Measurements from ENCODE around the gene STOML2.
"Not testable (repeated sequence)": the region's sequence is repeated elsewhere in the genome, so short reads cannot be mapped to it uniquely, and the experiment has no call there.

Gene STOML2, protein sequence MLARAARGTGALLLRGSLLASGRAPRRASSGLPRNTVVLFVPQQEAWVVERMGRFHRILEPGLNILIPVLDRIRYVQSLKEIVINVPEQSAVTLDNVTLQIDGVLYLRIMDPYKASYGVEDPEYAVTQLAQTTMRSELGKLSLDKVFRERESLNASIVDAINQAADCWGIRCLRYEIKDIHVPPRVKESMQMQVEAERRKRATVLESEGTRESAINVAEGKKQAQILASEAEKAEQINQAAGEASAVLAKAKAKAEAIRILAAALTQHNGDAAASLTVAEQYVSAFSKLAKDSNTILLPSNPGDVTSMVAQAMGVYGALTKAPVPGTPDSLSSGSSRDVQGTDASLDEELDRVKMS

DNA sequence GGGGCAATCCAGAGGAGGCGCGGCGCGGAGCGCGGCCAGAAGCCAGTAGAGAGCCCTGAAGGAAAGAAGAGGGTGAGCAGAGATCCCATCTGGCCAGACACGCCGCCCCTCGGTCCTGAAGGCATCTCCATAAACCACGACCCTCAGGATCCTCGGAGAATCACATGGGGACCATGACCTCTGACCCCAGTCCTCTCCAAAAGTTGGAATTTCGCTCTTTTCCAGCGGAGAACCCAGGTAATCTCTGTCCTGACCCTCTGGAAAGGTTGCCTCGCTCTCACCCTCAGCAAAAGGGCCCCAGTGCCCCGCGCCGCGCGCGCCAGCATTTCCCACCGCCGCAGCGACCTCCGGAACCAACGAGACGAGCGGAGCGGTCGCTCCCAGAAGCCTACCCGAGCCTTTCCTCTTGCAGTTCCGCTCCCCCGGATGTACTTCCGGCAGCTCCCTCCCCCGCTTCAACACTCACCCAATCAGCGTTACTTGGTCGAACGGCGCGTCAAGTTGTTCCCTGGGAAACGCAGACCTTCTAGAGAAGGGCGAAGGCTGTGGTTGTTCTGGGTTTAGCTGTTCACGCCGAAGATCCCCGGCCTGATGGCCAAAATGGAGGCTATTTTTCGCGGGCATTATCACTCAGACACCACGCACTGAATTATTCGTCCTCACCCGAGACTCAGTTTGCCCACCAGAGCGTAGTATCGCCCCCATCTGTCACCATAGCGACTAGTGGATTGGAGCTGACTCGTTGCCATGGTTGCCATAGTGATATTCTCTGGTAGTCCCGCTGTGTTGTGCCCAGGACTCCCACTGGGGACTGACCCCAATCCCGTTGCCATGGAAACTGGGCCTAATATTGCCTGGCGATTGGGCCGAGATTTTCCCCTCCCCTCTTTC is at the start of gene STOML2:
STOML2 (minus strand) TSS at position 363 of the 891 bp plus-strand sequence; CDS start at position 326, 37 bp downstream.
- in situ Hi-C loops (cut with MboI; ENCODE audit: low sequenced_read_pairs) = loop anchor here (25.0 kb wide), 1 partner anchor 441 kb away; the partner anchor contains the start of genes CCL27 and IL11RA

DNA sequence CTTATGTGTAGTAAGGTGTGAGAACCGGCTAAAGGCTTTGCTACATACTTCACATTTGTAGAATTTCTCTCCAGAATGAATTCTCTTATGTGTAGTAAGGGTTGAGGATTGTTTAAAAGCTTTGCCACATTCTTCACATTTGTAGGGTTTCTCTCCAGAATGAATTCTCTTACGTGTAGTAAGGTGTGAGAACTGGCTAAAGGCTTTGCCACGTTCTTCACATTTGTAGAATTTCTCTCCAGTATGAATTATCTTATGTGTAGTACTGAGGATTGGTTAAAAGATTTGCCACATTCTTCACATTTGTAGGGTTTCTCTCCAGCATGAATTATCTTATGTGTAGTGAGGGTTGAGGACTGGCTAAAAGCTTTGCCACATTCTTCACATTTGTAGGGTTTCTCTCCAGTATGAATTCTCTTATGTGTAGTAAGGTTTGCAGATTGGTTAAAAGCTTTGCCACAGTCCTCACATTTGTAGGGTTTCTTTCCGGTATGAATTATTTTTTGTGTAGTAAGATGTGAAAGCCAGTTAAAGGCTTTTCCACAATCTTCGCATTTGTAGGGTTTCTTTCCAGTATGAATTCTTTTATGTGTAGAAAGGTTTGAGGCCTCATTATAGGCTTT is 45.1 kb upstream of the STOML2 start:
- in situ Hi-C loops (cut with MboI; ENCODE audit: low sequenced_read_pairs) = not testable (repeated sequence)

DNA sequence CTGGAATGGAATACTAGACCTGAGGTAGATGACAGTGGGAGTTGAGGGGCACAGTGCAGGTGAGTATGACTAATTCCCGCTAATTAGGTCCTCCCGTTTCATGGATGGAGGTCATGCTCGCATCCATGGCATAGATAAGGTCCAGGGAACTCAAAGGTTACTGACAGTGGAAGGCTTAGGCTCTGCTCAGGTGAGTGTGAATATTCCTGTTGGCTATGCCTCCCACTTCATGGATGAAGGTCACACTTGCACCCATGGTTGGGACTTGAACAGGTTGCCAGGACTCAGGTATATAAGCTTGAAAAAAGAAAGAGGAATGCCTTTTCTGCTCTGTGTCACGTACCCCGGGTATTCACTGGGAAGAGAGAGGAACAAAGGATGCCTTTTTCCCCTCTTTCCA is 39.1 kb upstream of the STOML2 start:
- in situ Hi-C loops (cut with MboI; ENCODE audit: low sequenced_read_pairs) = no loop called here

DNA sequence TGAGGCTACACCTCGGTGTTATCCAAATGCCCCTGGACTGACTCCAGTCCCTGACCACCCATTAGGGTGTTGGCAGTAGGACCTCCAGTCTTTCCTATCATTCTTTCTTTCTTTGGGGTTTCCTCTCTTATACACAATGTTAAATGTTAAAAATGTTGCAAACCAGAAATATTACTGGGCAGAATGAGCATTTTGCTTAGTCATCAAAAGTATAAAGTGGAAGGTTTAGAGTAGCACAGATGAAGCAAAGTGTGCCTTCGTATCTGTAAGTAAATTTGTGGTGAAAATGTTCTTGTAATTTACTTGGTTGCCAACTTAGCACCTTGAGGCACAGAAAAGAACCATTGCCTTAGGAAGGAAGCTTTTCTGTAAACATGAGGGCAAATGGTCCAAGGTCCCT is 37.2 kb upstream of the STOML2 start:
- in situ Hi-C loops (cut with MboI; ENCODE audit: low sequenced_read_pairs) = no loop called here

DNA sequence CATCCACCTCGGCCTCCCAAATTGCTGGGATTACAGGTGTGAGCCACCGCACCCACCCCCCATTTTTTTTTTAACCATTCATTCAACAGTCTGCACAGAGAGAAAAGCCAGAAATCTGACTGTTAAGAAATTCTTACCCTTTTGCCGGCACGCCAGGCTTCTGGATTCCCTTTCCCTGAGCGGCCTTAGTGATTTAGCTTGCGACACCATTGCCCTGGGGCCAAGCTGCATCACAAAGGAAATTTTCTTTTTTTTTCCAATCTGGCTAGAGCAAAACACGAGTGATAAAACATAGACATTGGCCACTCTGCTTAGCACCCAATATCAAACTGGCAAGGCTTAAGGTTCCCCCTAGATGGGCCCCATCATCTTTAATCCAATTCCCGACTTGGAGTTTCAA is 33.9 kb upstream of the STOML2 start:
- in situ Hi-C loops (cut with MboI; ENCODE audit: low sequenced_read_pairs) = no loop called here

DNA sequence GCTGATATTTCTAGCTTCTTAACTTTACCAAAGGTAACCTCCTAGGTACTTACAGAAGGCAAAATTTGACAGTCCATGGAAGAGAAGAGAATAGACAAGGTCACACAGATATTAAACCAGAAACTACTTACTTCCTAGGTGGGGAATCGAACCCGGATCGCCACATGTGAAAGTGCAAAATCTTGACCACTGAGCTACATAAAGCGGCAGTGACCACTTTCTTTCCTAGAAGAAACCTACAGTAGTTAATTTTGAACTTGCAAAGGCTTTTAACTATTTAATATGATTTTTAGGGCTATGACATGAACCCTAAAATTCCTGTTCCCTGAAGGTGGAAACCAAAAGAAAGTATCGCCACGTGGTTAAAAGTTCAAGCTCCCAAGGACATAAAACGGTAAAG is 33.1 kb upstream of the STOML2 start:
- in situ Hi-C loops (cut with MboI; ENCODE audit: low sequenced_read_pairs) = no loop called here

DNA sequence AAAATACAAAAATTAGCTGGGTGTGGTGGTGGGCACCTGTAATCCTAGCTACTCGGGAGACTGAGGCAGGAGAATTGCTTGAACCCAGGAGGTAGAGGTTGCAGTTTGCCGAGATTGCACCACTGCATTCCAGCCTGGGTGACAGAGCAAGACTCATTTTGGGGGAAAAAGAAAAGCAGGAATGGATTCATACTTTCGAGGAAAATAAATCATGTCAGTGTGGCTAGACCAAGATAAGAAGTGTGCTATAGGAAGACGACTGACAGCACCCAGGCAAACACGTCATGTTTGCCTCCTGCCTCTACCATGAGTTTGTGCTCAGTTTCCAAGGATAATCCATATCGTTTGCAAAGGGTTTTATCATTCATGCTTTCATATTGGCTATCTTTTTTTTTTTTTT is 32.0 kb upstream of the STOML2 start:
- in situ Hi-C loops (cut with MboI; ENCODE audit: low sequenced_read_pairs) = no loop called here

DNA sequence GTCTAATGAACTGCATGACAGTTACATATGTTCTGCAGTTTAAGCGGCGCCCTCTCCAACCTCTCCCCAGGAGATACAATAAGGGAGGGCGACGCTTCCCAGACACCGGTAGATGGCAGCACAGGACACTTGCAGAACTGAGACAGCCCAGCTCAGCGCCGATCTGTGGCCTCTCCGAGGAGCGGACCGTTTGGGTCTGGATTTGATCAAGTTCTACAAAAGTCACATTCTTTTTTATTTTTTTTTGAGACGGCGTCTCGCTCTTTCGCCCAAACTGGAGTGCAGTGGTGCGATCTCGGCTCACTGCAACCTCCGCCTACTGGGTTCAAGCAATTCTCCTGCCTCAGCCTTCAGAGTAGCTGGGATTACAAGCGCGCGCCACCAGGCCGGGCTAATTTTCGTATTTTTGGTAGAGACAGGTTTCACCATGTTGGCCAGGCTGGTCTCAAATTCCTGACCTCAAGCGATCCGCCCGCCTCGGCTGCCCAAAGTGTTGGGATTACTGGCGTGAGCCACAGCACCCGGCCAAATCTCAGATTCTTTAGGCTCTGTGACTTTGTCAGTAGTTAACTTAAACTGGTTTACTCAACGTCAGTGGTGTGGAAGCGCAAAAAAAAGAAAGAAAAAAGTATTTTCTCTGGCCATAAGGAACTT is 14.1 kb upstream of the STOML2 start:
- in situ Hi-C loops (cut with MboI; ENCODE audit: low sequenced_read_pairs) = loop anchor here (25.0 kb wide), 1 partner anchor 455 kb away; the partner anchor contains the start of genes CCL27 and IL11RA

DNA sequence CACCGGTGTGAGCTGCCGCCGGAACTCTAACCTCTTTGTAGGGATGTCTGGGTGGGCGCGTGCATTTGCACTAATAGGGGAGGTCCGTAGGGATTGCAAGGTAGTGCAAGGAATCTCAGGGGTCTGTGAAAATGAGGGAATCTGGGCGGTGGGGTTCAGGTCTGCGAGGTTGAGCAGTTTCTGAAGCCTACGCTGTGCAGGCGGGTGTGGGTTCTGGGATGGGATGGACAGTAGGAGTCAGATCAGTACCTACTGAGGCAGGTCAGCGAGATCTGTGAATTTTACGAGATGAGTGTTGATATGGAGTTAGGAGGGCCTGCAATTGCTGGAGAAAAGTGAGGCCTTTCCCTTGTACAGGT is 13.6 kb upstream of the STOML2 start:
- in situ Hi-C loops (cut with MboI; ENCODE audit: low sequenced_read_pairs) = loop anchor here (25.0 kb wide), 1 partner anchor 454 kb away; the partner anchor contains the start of genes CCL27 and IL11RA

DNA sequence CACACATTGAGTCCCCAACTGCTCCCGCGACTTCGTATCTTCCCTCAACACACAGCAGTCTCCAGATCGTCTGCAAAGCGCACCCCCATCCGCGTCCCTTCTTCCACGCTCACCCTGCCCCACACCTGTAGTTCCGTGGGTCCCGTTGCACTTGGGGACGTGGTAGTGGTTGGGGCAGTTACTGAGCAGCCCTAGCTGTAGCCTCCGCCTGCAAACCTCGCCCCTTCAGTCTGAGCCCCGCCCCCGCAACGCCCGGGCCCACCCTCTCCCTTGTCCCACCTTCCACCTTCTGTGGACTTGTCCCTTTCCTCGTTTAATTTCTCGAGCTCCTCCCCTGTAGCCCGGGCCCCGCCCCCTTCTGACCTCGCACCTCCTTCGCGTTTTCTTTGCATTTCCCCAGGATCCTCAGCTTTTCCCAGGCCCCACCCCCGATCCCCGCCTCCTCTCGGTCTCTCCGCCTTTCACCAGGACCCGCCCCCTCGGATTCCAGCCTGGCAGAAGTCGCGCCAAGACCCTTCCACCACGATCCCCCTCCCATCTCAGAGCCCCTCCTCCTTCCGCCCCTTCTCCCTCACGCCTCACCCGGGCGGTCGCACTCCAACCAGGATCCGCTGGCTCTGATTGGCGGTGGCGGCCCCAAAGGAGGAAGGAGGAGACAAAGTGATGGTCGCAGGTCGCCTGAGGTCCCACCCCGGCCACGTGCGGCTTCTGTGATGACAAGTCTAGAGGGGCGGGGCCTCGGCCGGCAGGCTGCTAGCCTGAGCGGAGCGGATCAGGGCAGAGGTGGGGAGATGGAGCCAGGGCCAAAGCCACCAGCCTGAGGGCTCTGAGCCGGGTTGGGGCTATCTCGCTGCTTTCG is 13.0 kb upstream of the STOML2 start, which contains the start of gene ATOSB:
ATOSB (minus strand) TSS at position 183 of the 859 bp plus-strand sequence. CDS start 7,588 bp downstream, outside the sequence.
- in situ Hi-C loops (cut with MboI; ENCODE audit: low sequenced_read_pairs) = loop anchor here (25.0 kb wide), 1 partner anchor 454 kb away; the partner anchor contains the start of genes CCL27 and IL11RA

DNA sequence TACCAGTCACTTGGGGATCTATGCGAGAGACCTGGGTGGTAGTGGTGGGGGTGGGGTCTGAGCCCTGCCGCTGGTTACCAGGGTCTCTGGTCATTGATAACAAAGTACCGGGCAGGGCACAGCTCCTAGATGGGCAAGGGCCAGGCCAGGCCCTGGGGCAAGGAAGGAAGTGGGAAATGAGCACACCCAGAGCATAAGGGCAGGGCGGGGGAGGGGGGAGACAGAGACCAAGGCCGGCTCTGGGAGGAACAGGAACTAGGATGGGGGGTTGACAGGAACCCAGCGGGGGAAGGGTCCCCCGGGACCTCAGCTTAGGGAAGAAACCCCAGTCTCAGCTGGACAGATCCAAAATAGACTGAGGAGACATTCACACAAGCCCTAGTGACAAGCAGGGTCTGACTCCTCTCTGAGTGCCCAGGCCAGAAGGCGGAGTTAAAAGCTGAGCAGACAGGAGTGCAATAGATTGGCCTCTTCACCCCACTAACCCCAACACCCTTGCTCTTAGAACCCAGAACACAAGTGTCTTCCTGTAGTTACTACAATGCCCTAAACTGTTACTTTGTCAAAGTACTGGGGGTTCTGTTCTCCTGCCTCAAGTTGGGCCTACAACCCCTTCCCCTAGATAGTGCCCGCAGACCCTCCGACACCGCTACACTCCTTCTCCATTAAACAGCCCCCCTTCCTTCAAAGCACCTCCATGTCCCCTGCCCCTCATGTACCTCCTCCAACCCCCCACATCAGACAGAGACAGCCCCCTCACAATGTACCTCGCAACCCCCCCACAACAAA is 12.1 kb upstream of the STOML2 start:
- in situ Hi-C loops (cut with MboI; ENCODE audit: low sequenced_read_pairs) = loop anchor here (25.0 kb wide), 1 partner anchor 453 kb away; the partner anchor contains the start of genes CCL27 and IL11RA

DNA sequence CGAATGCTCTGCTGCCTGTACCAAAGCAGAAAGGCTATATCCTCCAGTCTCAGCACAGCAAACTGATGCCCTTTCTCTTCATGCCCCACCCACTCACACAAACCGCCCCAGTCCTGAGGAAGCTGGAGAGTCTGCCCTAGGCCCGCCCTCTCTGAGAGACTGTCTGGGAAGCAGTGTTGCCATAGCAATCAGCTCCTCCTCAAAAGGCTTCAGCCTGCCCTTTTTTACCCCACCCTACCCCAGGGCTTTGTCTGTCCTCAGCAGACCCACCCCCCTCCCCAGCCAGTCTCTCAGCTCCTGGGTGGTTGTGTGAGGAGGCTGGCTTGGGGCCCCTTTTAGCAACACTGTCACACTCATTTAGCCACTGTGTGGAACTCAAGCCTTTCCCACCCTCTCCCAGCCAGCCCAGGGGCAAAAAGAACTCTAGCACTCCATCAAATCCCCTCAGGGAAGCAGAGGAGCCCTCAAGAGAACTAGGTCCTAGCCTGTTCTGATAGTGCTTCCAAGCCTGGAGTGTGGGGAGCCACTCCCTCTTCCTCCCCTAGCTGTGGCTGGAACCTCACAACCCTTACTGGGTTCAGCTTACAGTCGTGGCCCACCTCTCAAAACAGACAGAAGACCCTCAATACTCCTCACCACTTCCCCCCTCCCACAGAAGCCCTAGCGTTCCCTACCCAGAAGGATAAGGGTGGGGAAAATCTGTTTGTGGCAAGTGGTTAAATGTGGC is 11.3 kb upstream of the STOML2 start:
- in situ Hi-C loops (cut with MboI; ENCODE audit: low sequenced_read_pairs) = loop anchor here (25.0 kb wide), 1 partner anchor 452 kb away; the partner anchor contains the start of genes CCL27 and IL11RA

DNA sequence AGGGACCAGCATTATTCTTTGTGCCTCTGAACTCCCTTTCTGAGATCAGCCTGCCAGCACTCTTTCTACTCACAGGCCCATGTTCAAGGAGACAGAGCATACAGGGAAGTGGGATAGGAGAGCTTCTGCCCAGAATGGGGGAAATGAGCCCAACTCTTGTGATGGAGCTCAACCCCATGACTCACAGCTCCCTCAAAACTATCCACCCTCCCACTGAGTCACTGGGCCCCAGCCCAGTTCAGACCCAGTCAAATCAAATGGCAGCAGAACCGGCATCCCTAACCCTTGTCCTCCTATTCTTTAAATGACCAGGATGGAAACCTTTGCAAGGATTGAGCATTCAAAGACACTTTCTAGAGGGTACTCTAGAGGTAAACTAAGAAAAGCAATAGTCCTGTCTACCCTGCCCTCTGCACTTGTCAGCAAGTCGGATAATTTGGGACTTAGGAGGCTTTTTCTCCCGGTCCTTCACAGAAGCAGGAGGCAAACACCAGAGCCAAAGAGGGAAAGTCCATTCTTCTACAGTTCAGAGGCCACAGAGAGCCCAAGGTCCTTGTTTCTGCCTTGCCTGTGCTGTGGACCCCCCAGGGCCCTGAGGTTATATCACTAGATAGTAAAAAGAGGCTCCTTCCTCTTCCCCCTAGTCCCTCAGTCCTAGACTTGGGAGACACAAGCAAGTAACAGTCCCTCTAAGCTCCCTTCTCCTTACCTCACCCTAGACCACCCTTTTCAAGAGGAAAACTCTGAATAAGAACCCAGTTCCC is 9.5 kb upstream of the STOML2 start:
- in situ Hi-C loops (cut with MboI; ENCODE audit: low sequenced_read_pairs) = loop anchor here (25.0 kb wide), 1 partner anchor 450 kb away; the partner anchor contains the start of genes CCL27 and IL11RA

DNA sequence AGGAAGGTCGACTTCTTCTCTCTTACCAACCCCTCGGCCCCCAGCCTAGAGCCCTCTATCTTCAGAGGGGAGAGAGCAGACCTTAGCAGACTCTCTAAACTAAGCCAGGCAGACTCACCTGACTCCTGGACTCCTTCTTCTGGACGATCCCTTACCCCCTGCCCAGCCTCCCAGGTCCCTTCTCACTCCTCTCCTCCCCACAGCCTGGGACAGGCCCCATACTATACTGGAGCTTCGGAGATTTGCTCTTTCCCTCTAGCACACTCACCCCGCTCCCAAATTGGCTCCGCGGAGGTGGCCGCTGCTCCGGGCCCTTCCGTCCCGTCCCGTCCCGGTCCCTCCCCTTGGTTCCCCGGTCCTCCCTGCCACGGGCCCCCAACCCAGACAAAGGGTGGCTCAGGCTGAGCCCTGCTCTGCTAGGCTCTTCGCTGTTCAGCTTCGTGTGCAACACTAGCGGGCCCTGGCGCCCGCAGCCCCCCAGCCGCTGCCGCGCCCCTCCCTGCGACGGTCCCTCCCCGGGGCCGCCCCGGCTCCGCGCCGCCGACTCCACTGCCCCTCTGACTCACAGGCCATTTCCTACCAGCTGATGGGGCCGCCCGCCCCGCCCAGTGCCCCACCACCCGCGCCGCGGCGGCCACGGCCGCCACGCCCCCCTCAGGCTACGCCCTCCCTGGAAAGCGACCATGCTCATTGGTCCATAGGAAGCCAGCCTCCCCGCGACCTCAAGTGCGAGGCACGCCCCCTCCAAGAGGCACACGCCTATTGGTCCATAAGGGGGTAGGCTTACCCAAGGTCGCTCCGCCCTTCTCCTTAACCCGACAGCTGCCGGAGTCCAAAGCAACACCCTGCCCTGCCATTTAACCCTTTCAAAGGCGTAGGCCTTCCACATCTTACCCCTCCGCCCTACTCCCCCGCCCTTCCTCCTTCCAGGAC is 8.3 kb upstream of the STOML2 start:
- in situ Hi-C loops (cut with MboI; ENCODE audit: low sequenced_read_pairs) = loop anchor here (25.0 kb wide), 1 partner anchor 449 kb away; the partner anchor contains the start of genes CCL27 and IL11RA

DNA sequence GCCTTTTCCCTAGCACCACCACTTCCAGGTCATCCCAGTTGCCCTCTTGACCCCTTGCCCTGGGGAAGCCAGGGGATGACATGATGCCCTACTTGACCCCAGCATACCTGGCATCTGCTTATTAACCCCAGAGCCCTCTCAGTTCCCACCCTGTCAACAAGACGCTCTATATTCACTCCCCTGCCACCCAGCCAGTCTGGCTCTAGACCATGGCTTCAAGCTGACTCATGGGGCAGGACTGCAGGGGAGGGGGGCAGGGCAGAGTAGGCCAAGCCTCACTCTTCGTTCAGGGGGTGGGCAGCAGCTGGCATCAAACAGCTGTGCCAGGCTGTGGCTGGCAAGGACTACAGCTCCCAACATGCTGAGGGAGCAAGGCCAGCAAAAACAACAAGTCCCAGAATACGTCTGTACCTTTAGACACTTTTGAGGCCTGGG is 7.4 kb upstream of the STOML2 start:
- in situ Hi-C loops (cut with MboI; ENCODE audit: low sequenced_read_pairs) = loop anchor here (25.0 kb wide), 1 partner anchor 448 kb away; the partner anchor contains the start of genes CCL27 and IL11RA
